Right atrium auricular region (tissue), 2 donors: ENCODE measurements around the gene CCNH. TPM values are rescaled to one million over a fixed set of nuclear protein-coding genes. Genes with fewer than 3 reads are reported as not detected.

Experiments used
- DNase-seq: peaks from one replicate; pipeline ENCODE4 v3.0.0-alpha.2; 2019; ENCODE audit warnings: low spot score
- H3K27ac ChIP-seq, 2 donors: fragments of 200-600 bp; sonication (generic); 1 replicate in 1 of 2; 2 replicates in 1 of 2; pipeline ENCODE4 v1.5.1; 2016 to 2019
- H3K27me3 ChIP-seq, 2 donors: fragments of 200-600 bp; sonication (generic); one replicate each; pipeline versions ENCODE4 v1.5.1 to v1.6.0; 2017 to 2019
- H3K36me3 ChIP-seq: fragments of 200-600 bp; sonication (generic); one replicate; pipeline ENCODE4 v1.5.1; 2016
- H3K4me1 ChIP-seq, 2 donors: fragments of 200-600 bp; sonication (generic); one replicate each; pipeline versions ENCODE4 v1.5.1 to v1.6.0; 2017 to 2019
- H3K4me3 ChIP-seq, 2 donors: fragments of 200-600 bp; sonication (generic); 1 replicate in 1 of 2; 2 replicates in 1 of 2; pipeline ENCODE4 v1.5.1; 2017 to 2019; ENCODE audit warnings: mild to moderate bottlenecking in 1 of 2, moderate library complexity in 1 of 2
- H3K9me3 ChIP-seq, 2 donors: fragments of 200-600 bp; sonication (generic); one replicate each; pipeline ENCODE4 v1.5.1; 2019
- CTCF ChIP-seq, 2 donors: fragments of 200-600 bp; sonication (generic); IDR thresholded peaks; one replicate each; pipeline ENCODE4 v1.5.1; 2019; ENCODE audit warnings: antibody characterized with exemption in 2 of 2
- total RNA-seq, 2 donors: library from RNA; depleted of rRNA; stranded (reverse); fragments of >200 nt; gene quantifications; one replicate each; pipeline ENCODE4 v1.1.0, GENCODE V29; 2016

The CCNH gene
- total RNA-seq, 2 donors from 2014 or later, result 37.9 to 55.6 TPM

GRCh38 chr5:87390075-87390474 is 22.7 kb downstream of the CCNH start:
- TF ChIP-seq CTCF (IDR thresholded peaks at IDR 0.05), result no peak
- Histone ChIP-seq H3K4me1 (peaks cover 0 to 11% of the 10 kb centered on the region in 2 donors), H3K27ac (no peak overlapping the region), H3K36me3 (peaks cover 62% of the 10 kb centered on the region), H3K27me3 (no peaks in the 10 kb centered on the region), H3K9me3 (no peaks in the 10 kb centered on the region), H3K4me3 (no peak overlapping the region)
- DNase-seq, result no peak

GRCh38 chr5:87389296-87390034 is 23.3 kb downstream of the CCNH start:
- Histone ChIP-seq H3K27me3 (no peaks in the 10 kb centered on the region), H3K36me3 (peaks cover 57% of the 10 kb centered on the region), H3K4me3 (no peak overlapping the region), H3K27ac (no peak overlapping the region), H3K9me3 (no peaks in the 10 kb centered on the region), H3K4me1 (peaks cover 0 to 11% of the 10 kb centered on the region in 2 donors)
- TF ChIP-seq CTCF (IDR thresholded peaks at IDR 0.05), result no peak
- DNase-seq, result no peak

GRCh38 chr5:87388129-87388528 is 24.6 kb downstream of the CCNH start:
- no peak overlapping the region for H3K4me3 ChIP-seq
- H3K9me3 ChIP-seq, result no peaks in the 10 kb centered on the region
- no peak overlapping the region for H3K27ac ChIP-seq
- no peaks in the 10 kb centered on the region for H3K27me3 ChIP-seq
- DNase-seq, result no peak
- peaks cover 0 to 5% of the 10 kb centered on the region in 2 donors for H3K4me1 ChIP-seq
- TF ChIP-seq CTCF (IDR thresholded peaks at IDR 0.05), result no peak
- peaks cover 45% of the 10 kb centered on the region for H3K36me3 ChIP-seq

GRCh38 chr5:87385802-87386201 is 26.9 kb downstream of the CCNH start:
- Histone ChIP-seq H3K36me3 (peaks cover 22% of the 10 kb centered on the region), H3K4me3 (no peak overlapping the region), H3K4me1 (peaks cover 0 to 3% of the 10 kb centered on the region in 2 donors), H3K27ac (no peak overlapping the region), H3K27me3 (no peaks in the 10 kb centered on the region), H3K9me3 (no peaks in the 10 kb centered on the region)
- TF ChIP-seq CTCF (IDR thresholded peaks at IDR 0.05), result no peak
- DNase-seq, result no peak

GRCh38 chr5:87383216-87383615 is 29.5 kb downstream of the CCNH start:
- no peak for TF ChIP-seq CTCF (IDR thresholded peaks at IDR 0.05)
- no peaks in the 10 kb centered on the region for H3K27me3 ChIP-seq
- peaks cover 0 to 3% of the 10 kb centered on the region in 2 donors for H3K4me1 ChIP-seq
- no peak overlapping the region for H3K27ac ChIP-seq
- no peaks in the 10 kb centered on the region for H3K9me3 ChIP-seq
- no peak for DNase-seq
- no peak overlapping the region for H3K4me3 ChIP-seq
- H3K36me3 ChIP-seq, result peaks cover 17% of the 10 kb centered on the region

GRCh38 chr5:87382224-87382623 is 30.5 kb downstream of the CCNH start:
- H3K27ac ChIP-seq, result no peak overlapping the region

More at GRCh38 chr5:87382224-87382623, 30.5 kb downstream of the CCNH start:
- H3K27me3 ChIP-seq, result no peaks in the 10 kb centered on the region
- no peaks in the 10 kb centered on the region for H3K9me3 ChIP-seq
- H3K36me3 ChIP-seq, result peaks cover 25% of the 10 kb centered on the region
- peaks cover 0 to 3% of the 10 kb centered on the region in 2 donors for H3K4me1 ChIP-seq
- H3K4me3 ChIP-seq, result no peak overlapping the region
- TF ChIP-seq CTCF (IDR thresholded peaks at IDR 0.05), result no peak
- no peak for DNase-seq
